ENCODE results near the gene ECI1.
A peak's percentile ranks its signal among the peaks of the same experiment; 100 is the strongest.

ECI1 gene

GRCh38 chr16:2251296-2252111 lies at the start of gene ECI1:
ECI1 (minus strand) TSS chr16:2251587; CDS start chr16:2251566, 21 bp downstream.
- H3K36me3 ChIP-seq (replicated peaks), result peaks cover 73% of the 10 kb centered on the region
- peak; percentile 90 to 98 for DNase-seq (ENCODE audit: low spot score in 2 of 2)

GRCh38 chr16:2299915-2300192 lies 48.5 kb upstream of the ECI1 start:
- H3K27me3 ChIP-seq (ENCODE audit: low read depth), result no peaks in the 10 kb centered on the region
- in situ Hi-C loops (cut with MboI; ENCODE audit: low sequenced_read_pairs), result no loop called here
- no peaks in the 10 kb centered on the region for H3K4me1 ChIP-seq

More at GRCh38 chr16:2251296-2252111, at the start of gene ECI1:
- Histone ChIP-seq H3K4me3 (peak within 1 kb of the TSS; percentile 65), H3K27me3 (ENCODE audit: low read depth) (no peaks in the 10 kb centered on the region), H3K9me3 (no peaks in the 10 kb centered on the region), H3K4me1 (peaks cover 5% of the 10 kb centered on the region; the same call in 1 of the 2 replicates)
- in situ Hi-C loops (cut with MboI; ENCODE audit: low sequenced_read_pairs), result no loop called here

GRCh38 chr16:2299121-2299914 lies 47.9 kb upstream of the ECI1 start:
- in situ Hi-C loops (cut with MboI; ENCODE audit: low sequenced_read_pairs), result no loop called here
- Histone ChIP-seq H3K9me3 (no peaks in the 10 kb centered on the region), H3K36me3 (replicated peaks) (peaks cover 7% of the 10 kb centered on the region), H3K4me3 (no peak overlapping the region), H3K4me1 (no peaks in the 10 kb centered on the region), H3K27me3 (ENCODE audit: low read depth) (no peaks in the 10 kb centered on the region)
- no peak for DNase-seq (ENCODE audit: low spot score in 2 of 2)

More at GRCh38 chr16:2299915-2300192, 48.5 kb upstream of the ECI1 start:
- no peaks in the 10 kb centered on the region for H3K9me3 ChIP-seq
- DNase-seq (ENCODE audit: low spot score in 2 of 2), result no peak
- peaks cover 7% of the 10 kb centered on the region for H3K36me3 ChIP-seq (replicated peaks)
- no peak overlapping the region for H3K4me3 ChIP-seq

- H3K27me3 ChIP-seq (ENCODE audit: low read depth), result no peaks in the 10 kb centered on the region
- DNase-seq (ENCODE audit: low spot score in 2 of 2), result no peak
- in situ Hi-C loops (cut with MboI; ENCODE audit: low sequenced_read_pairs), result no loop called here
These were observed 47.2 kb upstream of the ECI1 start for GRCh38 chr16:2298621-2299020.

GRCh38 chr16:2297506-2297860 lies 46.1 kb upstream of the ECI1 start:
- in situ Hi-C loops (cut with MboI; ENCODE audit: low sequenced_read_pairs), result no loop called here
- Histone ChIP-seq H3K36me3 (replicated peaks) (peaks cover 7% of the 10 kb centered on the region), H3K9me3 (no peaks in the 10 kb centered on the region), H3K4me3 (no peak overlapping the region), H3K27me3 (ENCODE audit: low read depth) (no peaks in the 10 kb centered on the region), H3K4me1 (no peaks in the 10 kb centered on the region)
- no peak for DNase-seq (ENCODE audit: low spot score in 2 of 2)

More at GRCh38 chr16:2298621-2299020, 47.2 kb upstream of the ECI1 start:
- Histone ChIP-seq H3K4me1 (no peaks in the 10 kb centered on the region), H3K4me3 (no peak overlapping the region), H3K9me3 (no peaks in the 10 kb centered on the region), H3K36me3 (replicated peaks) (peaks cover 7% of the 10 kb centered on the region)

GRCh38 chr16:2296661-2297505 lies 45.5 kb upstream of the ECI1 start:
- no peaks in the 10 kb centered on the region for H3K9me3 ChIP-seq
- DNase-seq (ENCODE audit: low spot score in 2 of 2), result peak in 1 of 2 experiments; percentile 55
- H3K4me3 ChIP-seq, result no peak overlapping the region
- peaks cover 7% of the 10 kb centered on the region for H3K36me3 ChIP-seq (replicated peaks)
- in situ Hi-C loops (cut with MboI; ENCODE audit: low sequenced_read_pairs), result no loop called here
- H3K4me1 ChIP-seq, result no peaks in the 10 kb centered on the region
- no peaks in the 10 kb centered on the region for H3K27me3 ChIP-seq (ENCODE audit: low read depth)

- no peak for DNase-seq (ENCODE audit: low spot score in 2 of 2)
These were observed 43.8 kb upstream of the ECI1 start for GRCh38 chr16:2295056-2295798.

GRCh38 chr16:2292221-2292620 lies 40.8 kb upstream of the ECI1 start:
- in situ Hi-C loops (cut with MboI; ENCODE audit: low sequenced_read_pairs), result no loop called here
- H3K4me1 ChIP-seq, result no peaks in the 10 kb centered on the region
- no peak overlapping the region for H3K4me3 ChIP-seq
- H3K9me3 ChIP-seq, result no peaks in the 10 kb centered on the region
- no peaks in the 10 kb centered on the region for H3K27me3 ChIP-seq (ENCODE audit: low read depth)
- no peak for DNase-seq (ENCODE audit: low spot score in 2 of 2)
- H3K36me3 ChIP-seq (replicated peaks), result peaks cover 14% of the 10 kb centered on the region

More at GRCh38 chr16:2295056-2295798, 43.8 kb upstream of the ECI1 start:
- H3K27me3 ChIP-seq (ENCODE audit: low read depth), result no peaks in the 10 kb centered on the region
- H3K9me3 ChIP-seq, result no peaks in the 10 kb centered on the region
- no peak overlapping the region for H3K4me3 ChIP-seq
- H3K4me1 ChIP-seq, result no peaks in the 10 kb centered on the region
- peaks cover 11% of the 10 kb centered on the region for H3K36me3 ChIP-seq (replicated peaks)
- in situ Hi-C loops (cut with MboI; ENCODE audit: low sequenced_read_pairs), result no loop called here

- DNase-seq (ENCODE audit: low spot score in 2 of 2), result no peak
- no peak overlapping the region for H3K4me3 ChIP-seq
- H3K4me1 ChIP-seq, result no peaks in the 10 kb centered on the region
- H3K27me3 ChIP-seq (ENCODE audit: low read depth), result no peaks in the 10 kb centered on the region
- H3K36me3 ChIP-seq (replicated peaks), result peaks cover 7% of the 10 kb centered on the region
- in situ Hi-C loops (cut with MboI; ENCODE audit: low sequenced_read_pairs), result no loop called here
- no peaks in the 10 kb centered on the region for H3K9me3 ChIP-seq
These were observed 37.9 kb upstream of the ECI1 start for GRCh38 chr16:2289282-2289681.

- Histone ChIP-seq H3K4me1 (no peaks in the 10 kb centered on the region), H3K4me3 (no peak overlapping the region), H3K27me3 (ENCODE audit: low read depth) (no peaks in the 10 kb centered on the region), H3K36me3 (replicated peaks) (peaks cover 7% of the 10 kb centered on the region), H3K9me3 (no peaks in the 10 kb centered on the region)
- no peak for DNase-seq (ENCODE audit: low spot score in 2 of 2)
- in situ Hi-C loops (cut with MboI; ENCODE audit: low sequenced_read_pairs), result no loop called here
These were observed 37.3 kb upstream of the ECI1 start for GRCh38 chr16:2288726-2289125.

- Histone ChIP-seq H3K4me3 (no peak overlapping the region), H3K36me3 (replicated peaks) (peaks cover 10% of the 10 kb centered on the region), H3K9me3 (no peaks in the 10 kb centered on the region), H3K4me1 (no peaks in the 10 kb centered on the region), H3K27me3 (ENCODE audit: low read depth) (no peaks in the 10 kb centered on the region)
- in situ Hi-C loops (cut with MboI; ENCODE audit: low sequenced_read_pairs), result no loop called here
- no peak for DNase-seq (ENCODE audit: low spot score in 2 of 2)
These were observed 36.6 kb upstream of the ECI1 start for GRCh38 chr16:2287916-2288547.

GRCh38 chr16:2286550-2286949 lies 35.2 kb upstream of the ECI1 start:
- H3K4me3 ChIP-seq, result no peak overlapping the region
- no peaks in the 10 kb centered on the region for H3K4me1 ChIP-seq
- in situ Hi-C loops (cut with MboI; ENCODE audit: low sequenced_read_pairs), result no loop called here
- peaks cover 10% of the 10 kb centered on the region for H3K36me3 ChIP-seq (replicated peaks)
- no peak for DNase-seq (ENCODE audit: low spot score in 2 of 2)
- H3K27me3 ChIP-seq (ENCODE audit: low read depth), result no peaks in the 10 kb centered on the region
- H3K9me3 ChIP-seq, result no peaks in the 10 kb centered on the region

GRCh38 chr16:2285731-2286191 lies 34.4 kb upstream of the ECI1 start:
- in situ Hi-C loops (cut with MboI; ENCODE audit: low sequenced_read_pairs), result no loop called here
- H3K4me3 ChIP-seq, result no peak overlapping the region
- H3K4me1 ChIP-seq, result no peaks in the 10 kb centered on the region
- no peaks in the 10 kb centered on the region for H3K9me3 ChIP-seq
- peaks cover 10% of the 10 kb centered on the region for H3K36me3 ChIP-seq (replicated peaks)
- no peaks in the 10 kb centered on the region for H3K27me3 ChIP-seq (ENCODE audit: low read depth)
- no peak for DNase-seq (ENCODE audit: low spot score in 2 of 2)

Data from HAP-1 (cell line).